ENCODE data around the gene BCR. TPM values are rescaled to one million over a fixed set of nuclear protein-coding genes. Genes with fewer than 3 reads are reported as not detected.
A peak's percentile ranks its signal among the peaks of the same experiment; 100 is the strongest.

Gene BCR
- total and polyA plus RNA-seq, 2 donors (not counting 1 experiment from before 2014, with no cell fraction given), result 15.7 to 66.6 TPM

GRCh38 chr22:23144932-23145877 is 35.1 kb upstream of the BCR start, which contains the start of gene RAB36:
TSS of gene RAB36 (plus strand) at chr22:23145477. CDS start at chr22:23146617, 1,140 bp downstream.
- TF ChIP-seq CTCF (conservative IDR thresholded peaks at IDR 0.05 in 1 of 2, IDR thresholded peaks at IDR 0.05 in 1 of 2; ENCODE audit: low read depth in 1 of 2, low read length in 2 of 2) (no peak), EZH2 (IDR thresholded peaks at IDR 0.05; ENCODE audit: low read length, missing control alignments) (no peak)
- Histone ChIP-seq H3K79me2 (ENCODE audit: control insufficient read depth, insufficient read depth, low read length) (no peaks in the 10 kb centered on the region), H2AFZ (ENCODE audit: low read length) (peak within 1 kb of the TSS; percentile 81), H3K27ac (ENCODE audit: insufficient read depth, low read length) (peak within 1 kb of the TSS; percentile 89), H4K20me1 (ENCODE audit: control insufficient read depth, extremely low read depth, insufficient read depth, low read length) (no peaks in the 10 kb centered on the region), H3K9me3 (ENCODE audit: control insufficient read depth, insufficient read depth, low read depth, low read length) (no peaks in the 10 kb centered on the region), H3K4me2 (ENCODE audit: extremely low read depth, insufficient read depth, low read length) (peak within 1 kb of the TSS; percentile 100), H3K27me3 (ENCODE audit: control insufficient read depth, insufficient read depth, low read length) (no peaks in the 10 kb centered on the region), H3K36me3 (ENCODE audit: control insufficient read depth, insufficient read depth, low read length) (no peaks in the 10 kb centered on the region), H3K4me1 (ENCODE audit: control insufficient read depth, extremely low read depth, insufficient read depth, low read length) (peaks cover 4% of the 10 kb centered on the region), H3K9ac (ENCODE audit: insufficient read depth, low read length) (peak within 1 kb of the TSS; percentile 84), H3K4me3 (replicated peaks in 1 of 4; ENCODE audit: control extremely low read depth in 1 of 4, insufficient read depth in 1 of 4, low read depth in 3 of 4, low read length in 4 of 4) (peak within 1 kb of the TSS; percentile 49 to 76 (median 58))
- peak; percentile 98 to 99 for DNase-seq (ENCODE audit: low read depth in 2 of 2)

- H3K9ac ChIP-seq (ENCODE audit: insufficient read depth, low read length), result peak overlapping the region; percentile 84
- H3K79me2 ChIP-seq (ENCODE audit: control insufficient read depth, insufficient read depth, low read length), result no peaks in the 10 kb centered on the region
- H2AFZ ChIP-seq (ENCODE audit: low read length), result peak overlapping the region; percentile 81
- H3K4me3 ChIP-seq (replicated peaks in 1 of 4; ENCODE audit: control extremely low read depth in 1 of 4, insufficient read depth in 1 of 4, low read depth in 3 of 4, low read length in 4 of 4), result peak overlapping the region; percentile 49 to 76 (median 58)
- no peaks in the 10 kb centered on the region for H3K36me3 ChIP-seq (ENCODE audit: control insufficient read depth, insufficient read depth, low read length)
- H3K27me3 ChIP-seq (ENCODE audit: control insufficient read depth, insufficient read depth, low read length), result no peaks in the 10 kb centered on the region
- H3K4me1 ChIP-seq (ENCODE audit: control insufficient read depth, extremely low read depth, insufficient read depth, low read length), result peaks cover 4% of the 10 kb centered on the region
- H3K9me3 ChIP-seq (ENCODE audit: control insufficient read depth, insufficient read depth, low read depth, low read length), result no peaks in the 10 kb centered on the region
- DNase-seq (ENCODE audit: low read depth in 2 of 2), result no peak
- no peaks in the 10 kb centered on the region for H4K20me1 ChIP-seq (ENCODE audit: control insufficient read depth, extremely low read depth, insufficient read depth, low read length)
- peak overlapping the region; percentile 89 for H3K27ac ChIP-seq (ENCODE audit: insufficient read depth, low read length)
- no peak for TF ChIP-seq EZH2 (IDR thresholded peaks at IDR 0.05; ENCODE audit: low read length, missing control alignments)
- no peak for TF ChIP-seq CTCF (conservative IDR thresholded peaks at IDR 0.05 in 1 of 2, IDR thresholded peaks at IDR 0.05 in 1 of 2; ENCODE audit: low read depth in 1 of 2, low read length in 2 of 2)
- peak overlapping the region; percentile 100 for H3K4me2 ChIP-seq (ENCODE audit: extremely low read depth, insufficient read depth, low read length)
Measured at GRCh38 chr22:23145878-23146470, 34.3 kb upstream of the BCR start.

GRCh38 chr22:23146478-23147205 is 33.7 kb upstream of the BCR start:
- H3K79me2 ChIP-seq (ENCODE audit: control insufficient read depth, insufficient read depth, low read length), result no peaks in the 10 kb centered on the region
- no peak overlapping the region for H3K4me3 ChIP-seq (replicated peaks in 1 of 4; ENCODE audit: control extremely low read depth in 1 of 4, insufficient read depth in 1 of 4, low read depth in 3 of 4, low read length in 4 of 4)
- no peak overlapping the region for H3K4me2 ChIP-seq (ENCODE audit: extremely low read depth, insufficient read depth, low read length)
- H3K4me1 ChIP-seq (ENCODE audit: control insufficient read depth, extremely low read depth, insufficient read depth, low read length), result peaks cover 4% of the 10 kb centered on the region
- TF ChIP-seq EZH2 (IDR thresholded peaks at IDR 0.05; ENCODE audit: low read length, missing control alignments), result no peak
- TF ChIP-seq CTCF (conservative IDR thresholded peaks at IDR 0.05 in 1 of 2, IDR thresholded peaks at IDR 0.05 in 1 of 2; ENCODE audit: low read depth in 1 of 2, low read length in 2 of 2), result no peak
- no peak overlapping the region for H3K27ac ChIP-seq (ENCODE audit: insufficient read depth, low read length)
- no peaks in the 10 kb centered on the region for H3K27me3 ChIP-seq (ENCODE audit: control insufficient read depth, insufficient read depth, low read length)
- no peak overlapping the region for H3K9ac ChIP-seq (ENCODE audit: insufficient read depth, low read length)
- no peak overlapping the region for H2AFZ ChIP-seq (ENCODE audit: low read length)
- no peak for DNase-seq (ENCODE audit: low read depth in 2 of 2)
- no peaks in the 10 kb centered on the region for H3K9me3 ChIP-seq (ENCODE audit: control insufficient read depth, insufficient read depth, low read depth, low read length)
- no peaks in the 10 kb centered on the region for H4K20me1 ChIP-seq (ENCODE audit: control insufficient read depth, extremely low read depth, insufficient read depth, low read length)
- H3K36me3 ChIP-seq (ENCODE audit: control insufficient read depth, insufficient read depth, low read length), result no peaks in the 10 kb centered on the region
